HG03521 (cell line): ENCODE measurements around the gene GSTM2.
"Not testable (repeated sequence)": the region's sequence is repeated elsewhere in the genome, so short reads cannot be mapped to it uniquely, and the experiment has no call there.

Experiments used
- ATAC-seq: cut with Tn5 transposase; IDR thresholded peaks from one replicate; pipeline ENCODE4 v1.9.1; 2021; ENCODE audit warnings: mild to moderate bottlenecking, moderate library complexity; ENCODE audit not compliant: unreplicated experiment

The GSTM2 gene

DNA sequence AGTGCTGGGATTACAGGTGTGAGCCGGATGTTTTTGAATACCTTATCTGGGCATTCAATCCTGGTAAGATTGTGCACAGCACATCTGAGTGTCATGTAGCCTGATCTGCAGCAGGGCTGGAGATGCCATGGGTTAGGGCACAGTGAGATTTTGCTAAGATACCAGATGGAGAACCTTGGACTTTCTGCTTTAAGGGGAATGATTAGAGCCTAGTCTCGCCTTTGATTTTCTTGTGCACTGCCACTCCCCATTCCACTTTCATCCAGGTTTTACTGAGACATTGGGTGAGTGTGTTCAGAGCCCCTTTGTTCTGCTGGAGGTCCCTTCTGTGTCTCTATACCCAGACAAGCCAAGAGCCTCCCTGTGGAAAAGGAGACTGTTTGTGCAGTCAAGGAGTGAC lies 6.0 kb downstream of the GSTM2 start:
- not testable (repeated sequence) for ATAC-seq

DNA sequence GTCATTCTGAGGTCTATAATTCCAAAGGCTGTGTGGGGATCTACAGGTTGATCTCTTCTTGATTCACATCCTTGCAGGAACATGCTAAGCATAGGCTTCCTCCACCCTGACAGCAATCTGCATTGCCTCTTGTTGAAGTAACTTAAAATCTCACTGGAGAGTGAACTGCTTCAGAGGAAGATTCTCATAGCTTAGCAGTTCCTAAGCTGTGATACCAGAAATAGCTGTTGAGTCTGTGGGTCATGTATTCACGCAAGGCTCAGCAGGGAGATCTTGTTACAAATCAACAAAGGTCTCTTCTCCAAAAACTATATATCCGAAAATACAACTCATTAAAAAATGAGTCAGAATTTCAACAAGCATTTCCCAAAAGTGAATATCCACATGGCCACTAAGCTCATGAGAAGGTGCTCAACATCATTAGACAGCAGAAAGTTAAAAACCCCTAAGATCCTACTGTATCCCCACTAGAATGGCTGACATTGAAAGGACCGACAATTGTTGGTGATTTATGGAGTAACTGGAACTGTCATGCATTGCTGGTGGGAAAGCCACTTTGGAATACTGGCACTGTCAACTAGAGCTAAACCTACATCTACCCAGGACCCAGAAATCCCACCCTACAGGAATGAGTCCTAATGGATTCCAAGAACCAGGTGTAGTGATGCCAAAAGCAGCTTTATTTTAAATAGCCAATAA lies 9.0 kb downstream of the GSTM2 start:
- ATAC-seq: not testable (repeated sequence)

DNA sequence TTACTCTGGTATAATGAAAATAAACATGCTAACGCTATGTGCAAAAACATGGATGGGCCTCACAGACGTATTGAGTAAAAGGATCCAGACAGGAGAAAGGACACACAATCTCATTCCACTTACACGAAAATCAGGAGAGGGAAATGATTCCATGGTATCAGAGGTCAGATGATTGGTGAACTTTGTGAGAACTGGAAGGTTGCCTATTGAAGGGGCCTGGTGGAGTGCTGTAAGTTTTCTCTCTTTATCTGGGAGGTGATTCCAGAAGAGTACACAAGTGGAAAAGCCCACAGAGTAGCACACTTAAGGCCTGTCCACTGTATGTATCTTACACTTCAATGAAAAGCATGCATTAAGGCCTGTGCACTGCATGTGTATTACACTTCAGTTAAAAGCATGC lies 9.6 kb downstream of the GSTM2 start:
- no peak for ATAC-seq

DNA sequence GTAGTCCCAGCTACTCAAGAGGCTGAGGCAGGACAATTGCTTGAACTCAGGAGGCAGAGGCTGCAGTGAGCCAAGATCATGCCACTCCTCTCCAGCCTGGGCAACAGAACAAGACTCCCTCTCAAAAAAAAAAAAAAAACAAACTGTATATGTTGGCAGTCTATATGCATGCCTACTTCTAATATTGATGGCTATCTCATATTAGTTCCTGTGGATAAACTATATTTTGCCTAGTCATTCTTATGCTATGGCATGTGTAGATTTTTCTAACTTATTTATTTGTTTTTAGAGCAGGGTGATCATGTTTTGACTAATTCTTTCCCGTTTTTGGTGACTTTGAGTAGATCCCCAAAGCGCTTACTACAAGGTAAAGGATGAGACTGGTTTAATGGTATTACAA lies 10.8 kb downstream of the GSTM2 start:
- ATAC-seq: not testable (repeated sequence)

DNA sequence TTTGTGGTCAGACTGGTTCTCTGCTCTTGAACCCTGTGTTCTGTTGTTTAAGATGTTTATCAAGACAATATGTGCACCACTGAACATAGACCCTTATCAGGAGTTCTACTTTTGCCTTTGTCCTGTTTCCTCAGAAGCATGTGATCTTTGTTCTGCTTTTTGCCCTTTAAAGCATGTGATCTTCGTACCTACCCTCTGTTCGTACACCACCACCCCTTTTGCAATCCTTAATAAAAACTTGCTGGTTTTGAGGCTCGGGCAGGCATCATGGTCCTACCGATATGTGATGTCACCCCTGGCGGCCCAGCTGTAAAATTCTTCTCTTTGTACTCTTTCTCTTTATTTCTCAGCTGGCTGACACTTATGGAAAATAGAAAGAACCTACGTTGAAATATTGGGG lies 16.9 kb downstream of the GSTM2 start:
- not testable (repeated sequence) for ATAC-seq

DNA sequence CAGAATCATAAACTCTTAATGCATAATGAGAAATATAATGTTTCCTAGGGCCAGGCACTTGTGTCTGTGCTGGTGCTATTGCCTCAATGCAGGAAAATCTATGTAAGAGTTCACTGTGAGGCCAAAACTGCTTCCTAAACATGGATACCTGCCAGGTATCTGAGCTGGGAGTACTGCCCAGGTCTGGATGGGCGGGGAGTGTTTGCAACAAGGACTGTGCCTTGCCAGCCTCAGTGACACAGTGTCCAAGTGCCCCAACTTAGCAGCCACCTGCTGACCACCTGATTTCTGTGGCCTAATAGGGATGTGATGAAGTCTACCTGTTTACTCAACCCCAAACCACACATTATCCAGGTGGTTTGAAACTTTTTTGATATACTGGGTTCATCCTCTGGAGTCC lies 17.5 kb downstream of the GSTM2 start:
- ATAC-seq: not testable (repeated sequence)

DNA sequence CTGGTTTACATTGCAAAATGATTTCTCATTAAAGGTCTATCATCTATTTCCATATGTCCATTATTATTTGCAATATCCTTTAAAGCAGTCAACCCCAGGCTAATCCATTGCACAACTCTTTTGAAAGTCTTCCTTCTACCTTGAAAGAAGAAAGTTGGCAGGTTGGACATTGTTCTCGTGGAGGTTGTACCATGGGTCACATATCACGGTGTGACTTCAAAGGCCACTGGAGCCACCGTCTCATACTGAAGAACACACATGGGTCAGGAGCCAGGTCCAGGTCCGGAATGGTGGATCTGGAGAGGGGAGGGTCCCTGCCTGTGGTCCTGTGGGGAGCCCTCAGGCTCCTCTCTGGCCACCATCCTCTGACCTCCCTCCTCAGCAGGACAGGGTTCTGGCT lies 18.0 kb downstream of the GSTM2 start:
- ATAC-seq: not testable (repeated sequence)

DNA sequence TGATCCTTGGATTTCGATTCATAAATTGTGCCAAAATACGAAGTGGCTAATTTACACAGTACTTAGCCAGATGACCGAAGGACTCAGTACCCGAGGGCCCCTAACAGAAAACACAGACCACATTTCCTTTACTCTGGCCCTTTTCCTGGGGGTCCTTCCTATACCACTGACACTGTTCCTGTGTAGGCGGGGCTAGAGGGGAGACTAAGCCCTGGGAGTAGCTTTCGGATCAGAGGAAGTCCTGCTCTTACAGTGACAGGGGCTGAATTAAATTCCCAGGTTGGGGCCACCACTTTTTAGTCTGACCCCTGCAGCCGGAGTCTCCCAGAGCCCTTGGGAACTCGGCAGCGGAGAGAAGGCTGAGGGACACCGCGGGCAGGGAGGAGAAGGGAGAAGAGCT lies 19.3 kb downstream of the GSTM2 start:
- not testable (repeated sequence) for ATAC-seq

DNA sequence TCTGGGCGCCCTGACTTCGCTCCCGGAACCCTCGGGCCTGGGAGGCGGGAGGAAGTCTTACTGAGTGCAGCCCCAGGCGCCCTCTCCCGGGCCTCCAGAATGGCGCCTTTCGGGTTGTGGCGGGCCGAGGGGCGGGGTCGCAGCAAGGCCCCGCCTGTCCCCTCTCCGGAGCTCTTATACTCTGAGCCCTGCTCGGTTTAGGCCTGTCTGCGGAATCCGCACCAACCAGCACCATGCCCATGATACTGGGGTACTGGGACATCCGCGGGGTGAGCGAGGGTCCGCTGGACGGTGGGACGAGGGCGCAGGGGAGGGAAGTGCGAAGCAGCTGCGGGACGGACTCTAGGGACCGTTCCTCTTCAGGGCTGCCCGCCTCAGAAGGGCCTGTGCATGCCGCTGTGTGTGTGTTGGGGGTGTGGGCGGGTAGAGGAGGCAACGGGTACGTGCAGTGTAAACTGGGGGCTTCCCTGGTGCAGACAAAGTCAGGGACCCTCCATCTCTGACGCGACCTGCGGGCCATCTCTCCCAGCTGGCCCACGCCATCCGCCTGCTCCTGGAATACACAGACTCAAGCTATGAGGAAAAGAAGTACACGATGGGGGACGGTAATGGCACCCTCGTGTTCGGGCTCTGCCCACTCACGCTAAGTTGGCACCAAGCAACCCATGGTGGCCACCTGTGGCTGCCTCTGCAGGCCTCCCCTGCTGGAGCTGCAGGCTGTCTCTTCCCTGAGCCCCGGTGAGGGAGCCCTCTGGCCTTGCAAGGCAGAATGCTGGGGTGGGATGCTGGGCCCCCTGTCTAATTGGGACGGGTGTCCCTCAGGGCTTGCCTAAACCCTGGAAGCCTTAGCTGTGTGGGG lies 20.0 kb downstream of the GSTM2 start, which contains the start of gene GSTM1:
TSS of gene GSTM1 (plus strand) at position 177 of the 859 bp plus-strand sequence. CDS start at position 234, 57 bp downstream.
- ATAC-seq: no peak

DNA sequence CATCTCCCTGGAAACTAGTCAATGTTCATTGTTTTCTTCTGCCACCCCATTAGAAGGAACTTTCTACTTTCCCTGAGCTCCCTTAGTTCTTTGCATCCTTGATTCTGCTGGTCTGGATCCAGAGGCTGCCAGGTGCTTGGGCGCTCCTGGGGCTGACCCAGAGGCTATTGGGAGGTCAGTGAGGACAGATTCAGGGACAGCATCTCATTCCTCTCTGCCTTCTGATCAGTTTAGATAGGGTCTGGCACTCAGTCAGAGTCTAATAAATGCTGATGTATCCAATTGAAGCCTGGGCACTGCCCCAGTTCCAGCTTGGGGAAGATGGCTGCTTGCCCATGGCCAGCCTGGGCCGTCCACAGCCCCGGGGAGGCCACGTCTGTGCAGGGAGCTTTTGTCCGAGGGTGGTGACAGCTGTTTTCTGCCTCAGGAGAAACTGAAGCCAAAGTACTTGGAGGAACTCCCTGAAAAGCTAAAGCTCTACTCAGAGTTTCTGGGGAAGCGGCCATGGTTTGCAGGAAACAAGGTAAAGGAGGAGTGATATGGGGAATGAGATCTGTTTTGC lies 22.1 kb downstream of the GSTM2 start:
- ATAC-seq: no peak

DNA sequence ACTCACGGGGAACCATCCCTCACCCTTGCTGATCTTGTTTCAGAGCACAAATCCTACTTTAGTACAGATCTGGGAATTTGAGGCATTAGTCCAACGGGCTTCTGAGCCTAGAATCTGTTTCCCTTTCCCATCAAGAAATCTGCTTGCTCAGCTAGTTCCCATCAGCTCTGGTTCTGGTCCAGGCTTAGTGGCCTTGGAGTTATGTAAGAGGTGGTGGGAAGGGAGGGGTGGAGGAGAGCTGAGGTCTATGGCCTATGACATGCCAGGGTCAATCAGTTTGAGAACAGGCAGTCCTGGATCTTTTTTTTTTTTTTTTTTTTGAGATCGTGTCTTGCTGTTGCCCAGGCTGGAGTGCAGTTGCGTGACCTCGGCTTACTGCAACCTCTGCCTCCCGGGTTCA lies 23.9 kb downstream of the GSTM2 start:
- ATAC-seq: no peak

DNA sequence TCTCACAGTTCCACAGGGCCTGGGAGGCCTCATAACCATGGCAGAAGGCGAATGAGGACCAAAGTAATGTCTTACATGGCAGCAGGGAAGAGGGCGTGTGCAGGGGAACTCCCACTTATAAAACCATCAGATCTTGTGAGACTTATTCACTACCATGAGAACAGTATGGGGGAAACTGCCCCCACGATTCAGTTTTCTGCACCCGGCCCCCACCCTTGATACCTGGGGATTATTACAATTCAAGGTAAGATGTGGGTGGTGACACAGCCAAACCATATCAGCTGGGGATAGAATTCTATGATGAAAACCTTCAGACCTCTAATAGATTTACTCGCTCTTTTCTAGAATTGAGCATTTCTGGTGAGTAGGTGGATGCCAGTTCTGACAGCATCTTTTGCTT lies 26.5 kb downstream of the GSTM2 start:
- ATAC-seq: not testable (repeated sequence)

DNA sequence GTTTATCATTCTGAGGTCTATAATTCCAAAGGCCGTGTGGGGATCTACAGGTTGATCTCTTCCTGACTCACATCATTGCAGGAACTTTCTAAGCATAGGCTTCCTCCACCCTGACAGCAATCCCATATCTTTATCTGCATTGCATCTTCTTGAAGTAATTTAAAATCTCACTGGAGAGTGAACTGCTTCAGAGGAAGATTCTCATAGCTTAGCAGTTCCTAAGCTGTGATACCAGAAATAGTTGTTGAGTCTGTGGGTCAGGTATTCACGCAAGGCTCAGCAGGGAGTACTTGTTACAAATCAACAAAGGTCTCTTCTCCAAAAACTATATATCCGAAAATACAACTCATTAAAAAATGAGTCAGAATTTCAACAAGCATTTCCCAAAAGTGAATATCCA lies 27.3 kb downstream of the GSTM2 start:
- ATAC-seq: not testable (repeated sequence)

DNA sequence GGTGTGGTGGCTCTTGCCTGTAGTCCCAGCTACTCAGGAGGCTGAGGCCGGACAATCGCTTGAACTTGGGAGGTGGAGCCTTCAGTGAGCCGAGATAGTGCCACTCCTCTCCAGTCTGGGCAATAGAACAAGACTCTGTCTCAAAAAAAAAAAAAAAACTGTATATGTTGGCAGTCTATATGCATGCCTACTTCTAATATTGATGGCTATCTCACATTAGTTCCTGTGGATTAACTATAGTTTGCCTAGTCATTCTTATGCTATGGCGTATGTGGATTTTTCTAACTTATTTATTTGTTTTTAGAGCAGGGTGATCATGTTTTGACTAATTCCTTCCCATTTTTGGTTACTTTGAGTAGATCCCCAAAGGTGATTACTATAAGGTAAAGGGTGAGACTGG lies 29.2 kb downstream of the GSTM2 start:
- no peak for ATAC-seq

DNA sequence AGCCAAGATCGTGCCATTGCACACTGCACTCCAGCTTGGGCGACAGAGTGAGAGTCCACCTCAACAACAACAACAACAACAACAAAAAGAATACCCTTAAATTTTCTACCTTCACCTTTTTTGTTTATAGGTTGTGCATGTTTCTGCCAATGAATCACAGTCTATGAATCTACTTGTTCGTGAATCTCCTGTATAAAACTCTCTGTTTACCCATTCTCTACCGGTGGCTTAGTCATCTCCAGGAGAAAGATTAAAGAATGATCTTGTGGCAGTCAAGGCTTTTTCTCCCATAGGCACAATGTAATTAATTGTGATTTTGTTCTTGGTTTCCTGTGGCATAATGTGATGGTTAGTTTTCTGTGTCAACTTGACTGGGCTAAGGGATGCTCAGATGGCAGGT lies 30.0 kb downstream of the GSTM2 start:
- not testable (repeated sequence) for ATAC-seq

DNA sequence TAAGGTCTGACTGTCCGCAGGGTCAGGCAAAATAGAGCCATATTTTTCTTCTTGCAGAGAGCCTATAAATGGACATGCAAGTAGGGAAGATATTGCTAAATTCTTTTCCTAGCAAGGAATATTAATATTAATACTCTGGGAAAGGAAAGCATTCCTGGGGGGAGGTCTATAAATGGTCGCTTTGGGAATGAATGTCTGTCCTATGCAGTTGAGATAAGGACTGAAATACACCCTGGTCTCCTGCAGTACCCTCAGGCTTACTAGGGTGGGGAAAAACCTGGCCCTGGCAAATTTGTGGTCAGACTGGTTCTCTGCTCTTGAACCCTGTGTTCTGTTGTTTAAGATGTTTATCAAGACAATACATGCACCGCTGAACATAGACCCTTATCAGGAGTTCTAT lies 35.1 kb downstream of the GSTM2 start:
- ATAC-seq: not testable (repeated sequence)

DNA sequence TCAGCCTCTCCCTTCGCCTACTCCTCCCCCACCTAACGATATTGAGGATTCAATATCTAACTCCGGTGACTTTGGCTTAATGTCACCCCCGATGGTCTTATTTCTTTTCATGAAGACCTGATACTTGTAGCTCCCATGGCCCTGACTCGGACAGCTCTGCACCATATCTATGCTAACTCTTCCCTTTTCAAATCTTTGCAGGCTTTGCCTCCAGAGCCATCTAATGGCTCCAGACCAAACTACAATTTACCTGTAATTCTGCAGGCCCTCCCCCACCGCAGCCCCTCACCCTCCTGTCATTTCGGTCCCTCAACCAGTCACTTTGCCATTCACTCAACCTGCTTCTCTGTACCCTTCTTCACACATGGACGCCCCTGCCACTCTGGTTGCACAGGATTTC lies 36.3 kb downstream of the GSTM2 start:
- no peak for ATAC-seq

DNA sequence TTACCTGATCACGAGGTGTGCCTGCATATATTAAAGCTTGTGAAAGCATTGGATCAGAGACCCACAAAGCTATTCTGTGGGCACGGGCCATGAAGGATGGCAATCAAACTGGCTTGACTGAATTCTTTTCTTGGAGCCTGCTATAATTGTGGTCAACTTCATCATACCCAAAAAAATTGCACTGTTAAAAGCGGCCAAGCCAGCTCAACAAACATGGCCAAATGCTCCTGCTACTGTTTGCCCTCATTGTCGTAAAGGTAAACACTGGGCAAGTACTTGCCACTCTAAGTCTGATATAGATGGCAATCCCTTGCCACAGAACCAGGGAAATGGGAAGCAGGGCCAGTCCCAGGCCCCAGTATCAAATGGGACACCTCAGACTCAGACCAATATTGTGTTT lies 37.6 kb downstream of the GSTM2 start:
- ATAC-seq: no peak

DNA sequence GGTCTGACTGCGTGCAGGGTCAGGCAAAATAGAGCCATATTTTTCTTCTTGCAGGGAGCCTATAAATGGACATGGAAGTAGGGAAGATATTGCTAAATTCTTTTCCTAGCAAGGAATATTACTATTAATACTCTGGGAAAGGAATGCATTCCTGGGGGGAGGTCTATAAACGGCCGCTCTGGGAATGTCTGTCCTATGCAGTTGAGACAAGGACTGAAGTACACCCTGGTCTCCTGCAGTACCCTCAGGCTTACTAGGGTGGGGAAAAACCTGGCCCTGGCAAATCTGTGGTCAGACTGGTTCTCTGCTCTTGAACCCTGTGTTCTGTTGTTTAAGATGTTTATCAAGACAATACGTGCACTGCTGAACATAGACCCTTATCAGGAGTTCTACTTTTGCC lies 41.1 kb downstream of the GSTM2 start:
- not testable (repeated sequence) for ATAC-seq

DNA sequence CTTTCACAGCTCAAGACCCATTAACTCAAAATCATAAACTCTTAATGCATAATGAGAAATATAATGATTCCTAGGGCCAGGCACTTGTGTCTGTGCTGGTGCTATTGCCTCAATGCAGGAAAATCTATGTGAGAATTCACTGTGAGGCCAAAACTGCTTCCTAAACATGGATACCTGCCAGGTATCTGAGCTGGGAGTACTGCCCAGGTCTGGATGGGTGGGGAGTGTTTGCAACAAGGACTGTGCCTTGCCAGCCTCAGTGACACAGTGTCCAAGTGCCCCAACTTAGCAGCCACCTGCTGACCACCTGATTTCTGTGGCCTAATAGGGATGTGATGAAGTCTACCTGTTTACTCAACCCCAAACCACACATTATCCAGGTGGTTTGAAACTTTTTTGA lies 42.0 kb downstream of the GSTM2 start:
- not testable (repeated sequence) for ATAC-seq

DNA sequence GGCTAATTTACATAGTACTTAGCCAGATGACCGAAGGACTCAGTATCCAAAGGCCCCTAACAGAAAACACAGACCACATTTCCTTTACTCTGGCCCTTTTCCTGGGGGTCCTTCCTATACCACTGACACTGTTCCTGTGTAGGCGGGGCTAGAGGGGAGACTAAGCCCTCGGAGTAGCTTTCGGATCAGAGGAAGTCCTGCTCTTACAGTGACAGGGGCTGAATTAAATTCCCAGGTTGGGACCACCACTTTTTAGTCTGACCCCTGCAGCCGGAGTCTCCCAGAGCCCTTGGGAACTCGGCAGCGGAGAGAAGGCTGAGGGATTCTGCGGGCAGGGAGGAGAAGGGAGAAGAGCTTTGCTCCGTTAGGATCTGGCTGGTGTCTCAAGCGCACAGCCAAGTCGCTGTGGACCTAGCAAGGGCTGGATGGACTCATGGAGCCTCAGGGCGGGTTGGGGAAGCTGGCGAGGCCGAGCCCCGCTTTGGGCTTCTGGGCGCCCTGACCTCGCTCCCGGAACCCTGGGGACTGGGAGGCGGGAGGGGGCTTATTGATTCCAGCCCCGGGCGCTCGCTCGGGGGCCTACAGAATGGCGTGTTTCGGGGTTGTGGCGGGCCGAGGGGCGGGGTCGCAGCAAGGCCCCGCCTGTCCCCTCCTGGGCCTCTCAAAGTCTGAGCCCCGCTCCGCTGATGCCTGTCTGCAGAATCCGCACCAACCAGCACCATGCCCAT lies 43.9 kb downstream of the GSTM2 start, which contains the start of gene GSTM5:
TSS of gene GSTM5 (plus strand) at position 659 of the 728 bp plus-strand sequence. CDS start at position 721, 62 bp downstream.
- ATAC-seq: not testable (repeated sequence)
